Lower lobe of right lung (tissue), 2 donors: ENCODE data around the gene SGMS1. TPM values are rescaled to one million over a fixed set of nuclear protein-coding genes. Genes with fewer than 3 reads are reported as not detected.

ENCODE experiments used
- ATAC-seq, 2 donors: fragments of 200-7000 bp; cut with Tn5 transposase; one replicate each; pipeline ENCODE4 v1.9.1; 2020 to 2022; ENCODE audit warnings: mild to moderate bottlenecking in 2 of 2, moderate library complexity in 2 of 2
- DNase-seq: peaks from one replicate; pipeline ENCODE4 v3.0.0-alpha.2; 2020
- H3K27ac ChIP-seq: fragments of 200-600 bp; one replicate; pipeline ENCODE4 v1.8.0; 2022
- H3K27me3 ChIP-seq: fragments of 200-600 bp; one replicate; pipeline ENCODE4 v1.8.0; 2022; ENCODE audit warnings: low read depth
- H3K36me3 ChIP-seq: fragments of 200-600 bp; one replicate; pipeline ENCODE4 v1.8.0; 2022; ENCODE audit warnings: mild to moderate bottlenecking
- H3K4me1 ChIP-seq: fragments of 200-600 bp; one replicate; pipeline ENCODE4 v1.8.0; 2022
- H3K4me3 ChIP-seq: fragments of 200-600 bp; one replicate; pipeline ENCODE4 v1.8.0; 2022; ENCODE audit warnings: mild to moderate bottlenecking
- H3K9me3 ChIP-seq: fragments of 200-600 bp; one replicate; pipeline ENCODE4 v1.8.0; 2022
- intact Hi-C: fragments of 100-400 bp; cut with DNase I; formaldehyde crosslinking; loops from one replicate; pipeline ENCODE4 v1.11.0; 2022
- total RNA-seq: library from RNA; stranded (reverse); fragmentation: NEBNext Ultra II Directional; extraction: Animal tissue kit (Norgen Biotek cat#: 25700); gene quantifications from one replicate; pipeline ENCODE4 v1.2.1, GENCODE V29; 2021
- TF ChIP-seq, protein P1 (sequence below): fragments of 200-600 bp; IDR thresholded peaks from one replicate; pipeline ENCODE4 v1.8.0; 2022; ENCODE audit warnings: antibody characterized with exemption, mild to moderate bottlenecking
- donor health status: DM: no; HTN: yes; CAD: no; lungs with severe emphysema.

SGMS1 gene
- total RNA-seq, 1 donor from 2014 or later, result 72.3 TPM

DNA sequence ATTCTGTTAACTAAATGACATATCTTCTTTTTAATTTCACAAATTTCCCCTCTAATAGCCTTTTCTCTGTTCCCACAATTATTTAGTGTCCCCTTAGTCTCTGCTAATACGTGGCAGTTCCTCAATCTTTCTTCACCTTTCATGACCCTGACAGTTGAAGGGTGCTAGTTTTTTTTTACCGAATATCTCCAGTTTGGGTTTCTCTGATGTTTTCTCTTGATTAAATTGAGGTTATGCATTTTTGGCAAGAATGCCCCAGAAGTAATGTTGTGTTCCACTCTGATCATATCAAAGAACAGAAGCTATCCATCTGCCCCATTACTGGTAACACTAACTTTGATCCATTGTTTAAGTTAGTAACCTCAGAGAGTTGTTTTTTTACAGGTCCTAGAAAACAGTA is 238.9 kb downstream of the SGMS1 start:
- Histone ChIP-seq H3K27me3 (no peaks in the 10 kb centered on the region), H3K27ac (no peak overlapping the region), H3K36me3 (no peaks in the 10 kb centered on the region), H3K9me3 (no peaks in the 10 kb centered on the region), H3K4me1 (peaks cover 56% of the 10 kb centered on the region), H3K4me3 (no peak overlapping the region)
- ATAC-seq (no peak), DNase-seq (no peak)
- TF ChIP-seq, protein P1, sequence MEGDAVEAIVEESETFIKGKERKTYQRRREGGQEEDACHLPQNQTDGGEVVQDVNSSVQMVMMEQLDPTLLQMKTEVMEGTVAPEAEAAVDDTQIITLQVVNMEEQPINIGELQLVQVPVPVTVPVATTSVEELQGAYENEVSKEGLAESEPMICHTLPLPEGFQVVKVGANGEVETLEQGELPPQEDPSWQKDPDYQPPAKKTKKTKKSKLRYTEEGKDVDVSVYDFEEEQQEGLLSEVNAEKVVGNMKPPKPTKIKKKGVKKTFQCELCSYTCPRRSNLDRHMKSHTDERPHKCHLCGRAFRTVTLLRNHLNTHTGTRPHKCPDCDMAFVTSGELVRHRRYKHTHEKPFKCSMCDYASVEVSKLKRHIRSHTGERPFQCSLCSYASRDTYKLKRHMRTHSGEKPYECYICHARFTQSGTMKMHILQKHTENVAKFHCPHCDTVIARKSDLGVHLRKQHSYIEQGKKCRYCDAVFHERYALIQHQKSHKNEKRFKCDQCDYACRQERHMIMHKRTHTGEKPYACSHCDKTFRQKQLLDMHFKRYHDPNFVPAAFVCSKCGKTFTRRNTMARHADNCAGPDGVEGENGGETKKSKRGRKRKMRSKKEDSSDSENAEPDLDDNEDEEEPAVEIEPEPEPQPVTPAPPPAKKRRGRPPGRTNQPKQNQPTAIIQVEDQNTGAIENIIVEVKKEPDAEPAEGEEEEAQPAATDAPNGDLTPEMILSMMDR, result no peak
- intact Hi-C loops, result no loop called here

DNA sequence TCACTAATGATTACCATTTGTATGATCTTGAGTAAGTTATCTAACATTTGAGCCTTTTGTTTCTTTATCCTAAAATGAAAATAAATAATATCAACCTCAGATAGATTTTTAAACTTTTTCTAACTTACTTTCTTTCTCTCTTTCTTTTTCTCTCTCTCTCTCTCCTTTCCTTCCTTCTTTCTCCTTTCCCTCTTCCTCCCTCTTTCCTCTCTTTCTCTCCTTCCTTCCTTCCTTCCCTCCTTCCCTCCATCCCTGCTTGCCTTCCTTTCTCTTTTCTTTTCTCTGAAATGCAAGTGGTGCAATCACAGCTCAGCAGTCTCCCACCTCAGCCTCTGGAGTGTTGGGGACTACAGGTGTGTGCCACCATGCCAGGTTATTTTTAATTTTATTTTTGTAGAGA is 239.5 kb downstream of the SGMS1 start:
- Histone ChIP-seq H3K9me3 (no peaks in the 10 kb centered on the region), H3K27ac (no peak overlapping the region), H3K4me1 (peaks cover 59% of the 10 kb centered on the region), H3K4me3 (no peak overlapping the region), H3K27me3 (no peaks in the 10 kb centered on the region), H3K36me3 (no peaks in the 10 kb centered on the region)
- TF ChIP-seq, protein P1, result no peak
- ATAC-seq (no peak), DNase-seq (no peak)
- intact Hi-C loops, result no loop called here

DNA sequence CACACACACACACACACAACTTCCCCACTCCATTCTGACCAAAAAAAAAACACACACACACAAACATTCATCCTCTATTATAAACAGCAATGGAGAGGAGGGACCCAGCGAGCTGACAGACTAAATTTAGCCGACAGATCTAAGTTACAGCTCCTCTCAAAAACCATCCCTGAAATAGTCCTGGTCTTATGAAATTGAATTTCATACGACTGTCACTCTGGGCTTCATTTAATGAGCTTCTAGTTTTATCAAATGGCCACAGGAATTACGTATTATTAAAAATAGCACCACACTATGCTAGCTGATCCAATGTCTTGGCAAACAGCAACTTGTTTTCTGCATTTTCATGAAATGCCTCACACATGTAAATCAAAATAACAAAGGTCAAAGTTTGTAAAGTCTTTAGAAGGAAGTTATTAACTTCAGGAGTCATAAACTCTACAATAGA is 241.2 kb downstream of the SGMS1 start:
- Histone ChIP-seq H3K9me3 (no peaks in the 10 kb centered on the region), H3K27me3 (no peaks in the 10 kb centered on the region), H3K36me3 (no peaks in the 10 kb centered on the region), H3K4me1 (peaks cover 44% of the 10 kb centered on the region), H3K4me3 (no peak overlapping the region), H3K27ac (no peak overlapping the region)
- DNase-seq (no peak), ATAC-seq (no peak)
- TF ChIP-seq, protein P1, result no peak
- intact Hi-C loops, result no loop called here

DNA sequence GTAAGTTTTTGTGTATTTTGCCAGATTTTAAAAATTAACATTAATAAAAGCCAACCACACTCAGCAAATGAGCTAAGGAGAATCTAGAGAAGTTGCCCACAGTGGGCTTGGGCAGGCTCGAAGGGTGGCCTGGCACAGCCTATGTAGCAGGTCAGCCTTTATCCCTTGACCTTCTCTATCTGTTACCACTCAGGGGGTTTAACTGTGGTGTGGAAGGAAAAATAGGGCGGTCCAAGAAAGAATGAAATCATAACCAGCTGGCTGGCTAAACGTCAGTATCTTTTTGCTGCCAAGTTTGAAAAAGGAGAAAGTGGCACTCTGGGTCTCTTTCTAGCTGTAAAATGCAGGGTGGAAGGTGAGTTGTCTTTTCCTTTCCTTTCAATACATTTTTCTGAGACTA is 242.1 kb downstream of the SGMS1 start:
- H3K27me3 ChIP-seq, result no peaks in the 10 kb centered on the region
- H3K4me3 ChIP-seq, result no peak overlapping the region
- no peak for ATAC-seq
- peaks cover 36% of the 10 kb centered on the region for H3K4me1 ChIP-seq
- no peaks in the 10 kb centered on the region for H3K36me3 ChIP-seq
- DNase-seq, result no peak
- no peak overlapping the region for H3K27ac ChIP-seq
- intact Hi-C loops, result no loop called here
- no peaks in the 10 kb centered on the region for H3K9me3 ChIP-seq
- TF ChIP-seq, protein P1, result no peak

DNA sequence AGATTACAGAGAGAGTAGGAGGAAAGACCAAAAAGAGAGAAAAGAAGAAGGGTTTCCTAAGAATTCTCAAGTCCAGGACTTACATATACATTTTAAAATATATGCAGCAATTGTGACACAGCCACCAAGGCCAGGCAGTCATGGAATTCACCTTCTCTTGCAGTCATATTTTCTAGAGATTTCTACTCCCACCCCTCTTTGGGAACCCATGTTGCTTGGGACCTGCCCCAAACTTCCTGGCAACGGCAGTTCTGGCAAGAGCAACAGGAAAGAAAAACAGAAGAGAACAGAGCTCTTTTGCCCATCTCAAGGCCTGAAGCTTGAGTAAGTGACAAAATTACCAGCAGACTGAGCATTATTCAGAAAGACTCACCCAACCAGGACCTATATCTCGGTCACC is 244.1 kb downstream of the SGMS1 start:
- no peaks in the 10 kb centered on the region for H3K27me3 ChIP-seq
- H3K36me3 ChIP-seq, result no peaks in the 10 kb centered on the region
- H3K9me3 ChIP-seq, result no peaks in the 10 kb centered on the region
- H3K27ac ChIP-seq, result no peak overlapping the region
- intact Hi-C loops, result no loop called here
- TF ChIP-seq, protein P1, result no peak
- peaks cover 28% of the 10 kb centered on the region for H3K4me1 ChIP-seq
- no peak overlapping the region for H3K4me3 ChIP-seq
- DNase-seq, result no peak
- peak in 1 of 2 donors; percentile 13 for ATAC-seq

DNA sequence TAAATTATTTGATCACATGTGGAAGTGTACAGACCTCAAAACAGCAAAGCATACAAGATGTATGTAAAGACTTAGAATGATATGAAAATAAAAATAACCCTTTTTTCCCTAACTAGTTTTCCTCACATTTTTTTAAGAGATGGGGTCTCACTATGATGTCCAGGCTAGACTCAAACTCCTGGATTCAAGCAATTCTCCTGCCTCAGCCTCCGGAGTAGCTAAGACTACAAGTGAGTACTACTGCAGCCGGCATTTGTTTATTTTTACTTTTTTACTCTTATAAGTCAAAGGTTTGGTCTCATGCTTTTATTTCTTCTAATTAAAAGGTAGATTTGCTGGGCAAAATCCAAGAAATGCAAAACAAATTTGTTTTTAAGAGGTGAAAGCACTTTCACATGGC is 248.0 kb downstream of the SGMS1 start:
- no peaks in the 10 kb centered on the region for H3K27me3 ChIP-seq
- intact Hi-C loops, result no loop called here

More for the DNA sequence above, 248.0 kb downstream of the SGMS1 start:
- H3K4me1 ChIP-seq, result peaks cover 29% of the 10 kb centered on the region
- DNase-seq (no peak), ATAC-seq (no peak)
- H3K4me3 ChIP-seq, result no peak overlapping the region
- no peak overlapping the region for H3K27ac ChIP-seq
- TF ChIP-seq, protein P1, result no peak
- H3K36me3 ChIP-seq, result no peaks in the 10 kb centered on the region
- no peaks in the 10 kb centered on the region for H3K9me3 ChIP-seq
